GM21447 (cell line): ENCODE data around the gene SNRPE.

ENCODE experiments used
- ATAC-seq: cut with Tn5 transposase; IDR thresholded peaks from one replicate; pipeline ENCODE4 v1.9.1; 2021; ENCODE audit not compliant: unreplicated experiment

The SNRPE gene

DNA sequence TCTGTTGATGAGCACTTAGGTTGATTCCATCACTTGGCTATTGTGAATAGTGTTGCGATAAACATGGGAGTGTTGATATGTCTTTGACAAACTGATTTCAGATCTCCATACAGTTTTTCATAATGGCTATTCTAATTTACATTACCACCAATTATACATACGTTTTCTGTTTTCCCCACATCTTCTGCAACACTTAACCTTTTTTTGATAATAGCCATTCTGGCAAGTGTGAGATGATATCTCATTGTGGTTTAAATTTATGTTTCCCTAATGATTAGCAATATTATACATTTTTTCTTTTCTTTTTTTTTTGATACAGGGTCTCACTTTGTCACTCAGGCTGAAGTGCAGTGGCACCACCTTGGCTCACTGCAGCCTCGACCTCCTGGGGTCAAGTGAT, 17.0 kb downstream of the SNRPE start:
- no peak for ATAC-seq

DNA sequence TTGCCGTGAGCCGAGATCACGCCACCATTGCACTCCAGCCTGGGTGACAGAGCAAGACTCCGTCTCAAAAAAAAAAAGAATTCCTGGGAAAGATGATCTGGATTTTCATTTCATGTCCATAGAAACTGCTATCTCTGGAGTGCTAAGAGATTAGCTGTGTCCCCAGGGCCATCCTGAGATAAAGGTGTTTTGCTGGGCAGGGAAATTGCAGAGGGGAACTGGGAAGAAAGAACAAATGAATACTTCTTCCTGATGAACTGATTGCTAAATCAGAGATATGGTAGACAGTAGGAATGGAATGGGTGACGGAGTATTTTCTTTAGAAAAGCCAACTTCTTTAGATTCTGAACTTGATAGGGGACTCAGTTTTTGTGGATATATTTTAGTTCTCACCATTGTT, 19.2 kb downstream of the SNRPE start:
- ATAC-seq, result no peak

DNA sequence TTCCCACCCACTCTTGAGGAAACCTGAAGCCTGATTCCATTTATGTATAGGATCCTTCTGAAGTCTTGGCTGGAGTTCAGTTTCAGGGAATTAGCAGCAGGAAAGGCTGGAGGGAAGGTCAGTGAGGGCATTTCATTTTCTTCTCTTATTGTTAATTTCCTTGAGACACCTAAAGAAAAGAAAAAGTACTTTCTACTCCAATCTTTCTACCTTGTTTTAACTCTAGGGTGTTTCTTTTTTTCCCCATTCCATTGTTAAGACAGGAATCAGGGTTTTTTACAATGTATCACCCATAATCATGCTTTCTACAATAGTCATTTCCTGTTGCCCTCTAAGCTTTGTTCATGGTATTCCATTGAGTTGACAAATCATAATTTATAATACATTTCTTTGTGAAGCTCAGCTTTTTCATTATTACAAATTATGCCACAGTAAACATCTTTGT, 27.4 kb downstream of the SNRPE start:
- ATAC-seq, result no peak

DNA sequence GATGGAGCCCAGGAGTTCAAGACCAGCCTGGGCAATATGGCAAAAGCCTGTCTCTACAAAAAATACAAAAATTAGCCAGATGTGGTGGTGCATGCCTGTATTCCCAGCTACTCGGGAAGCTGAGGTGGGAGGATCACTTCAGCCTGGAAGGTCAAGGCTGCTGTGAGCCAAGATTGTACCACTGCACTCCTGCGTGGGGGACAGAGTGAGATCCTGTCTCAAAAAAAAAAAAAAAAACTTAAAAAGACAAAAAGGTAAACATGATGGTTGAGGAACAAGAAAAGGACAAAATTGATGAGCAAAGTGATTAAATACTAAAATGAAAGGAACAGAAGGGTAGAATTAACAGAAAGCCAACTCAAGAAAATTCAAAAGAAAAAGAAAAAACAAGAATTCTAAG, 30.6 kb downstream of the SNRPE start:
- ATAC-seq, result no peak

DNA sequence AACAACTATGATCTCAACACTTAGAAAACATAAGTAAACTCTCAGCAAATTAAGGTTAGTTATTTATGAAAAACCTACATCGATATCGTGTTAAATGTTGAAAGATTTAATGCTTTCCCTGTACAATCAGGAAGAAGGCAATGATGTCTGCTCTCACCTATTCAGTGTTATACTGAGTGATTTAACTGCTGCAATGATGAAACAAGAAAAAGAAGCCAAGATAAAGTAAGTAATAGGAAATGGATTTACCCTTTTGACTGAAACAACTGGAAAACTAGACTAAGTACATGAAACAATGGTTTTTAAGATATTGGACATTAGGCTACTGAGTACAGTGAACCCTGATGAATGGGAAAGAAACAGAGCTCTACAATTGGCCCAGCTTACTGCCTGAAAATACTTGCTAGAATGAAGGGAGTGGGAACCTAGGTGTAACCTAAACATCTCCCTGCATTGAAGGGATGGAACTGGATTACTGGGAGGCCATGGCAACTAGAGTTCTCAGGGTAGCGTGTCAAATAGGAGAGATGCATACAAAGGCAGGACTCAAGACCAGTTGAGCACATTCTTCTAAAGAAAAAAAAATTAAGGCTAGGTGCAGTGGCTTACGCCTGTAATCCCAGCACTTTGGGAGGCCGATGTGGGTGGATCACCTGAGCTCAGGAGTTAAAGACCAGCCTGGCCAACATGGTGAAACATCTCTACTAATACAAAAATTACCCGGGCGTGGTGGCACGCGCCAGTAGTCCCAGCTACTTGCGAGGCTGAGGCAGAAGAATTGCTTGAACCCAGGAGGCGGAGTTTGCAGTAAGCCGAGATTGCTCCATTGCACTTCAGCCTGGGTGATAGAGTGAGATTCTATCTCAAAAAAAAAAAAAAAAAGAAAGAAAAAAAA, 37.3 kb downstream of the SNRPE start:
- no peak for ATAC-seq

DNA sequence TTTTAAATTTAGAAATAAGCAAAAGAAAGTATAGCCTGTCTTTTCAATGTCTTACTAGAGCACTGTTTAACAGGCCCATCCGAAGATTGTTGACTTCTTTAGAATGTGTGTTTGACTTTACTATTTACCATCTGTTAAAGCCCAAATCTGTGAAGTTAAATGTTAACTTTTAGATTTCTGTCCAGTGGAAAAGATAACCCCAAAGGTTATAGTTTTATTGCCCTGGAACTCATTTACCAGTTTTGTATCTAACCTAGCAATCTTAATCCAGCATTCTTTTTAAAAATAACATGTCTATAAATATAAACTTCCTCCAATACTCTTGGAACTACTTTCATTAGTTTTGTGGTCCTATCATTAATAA, 37.9 kb downstream of the SNRPE start:
- no peak for ATAC-seq

DNA sequence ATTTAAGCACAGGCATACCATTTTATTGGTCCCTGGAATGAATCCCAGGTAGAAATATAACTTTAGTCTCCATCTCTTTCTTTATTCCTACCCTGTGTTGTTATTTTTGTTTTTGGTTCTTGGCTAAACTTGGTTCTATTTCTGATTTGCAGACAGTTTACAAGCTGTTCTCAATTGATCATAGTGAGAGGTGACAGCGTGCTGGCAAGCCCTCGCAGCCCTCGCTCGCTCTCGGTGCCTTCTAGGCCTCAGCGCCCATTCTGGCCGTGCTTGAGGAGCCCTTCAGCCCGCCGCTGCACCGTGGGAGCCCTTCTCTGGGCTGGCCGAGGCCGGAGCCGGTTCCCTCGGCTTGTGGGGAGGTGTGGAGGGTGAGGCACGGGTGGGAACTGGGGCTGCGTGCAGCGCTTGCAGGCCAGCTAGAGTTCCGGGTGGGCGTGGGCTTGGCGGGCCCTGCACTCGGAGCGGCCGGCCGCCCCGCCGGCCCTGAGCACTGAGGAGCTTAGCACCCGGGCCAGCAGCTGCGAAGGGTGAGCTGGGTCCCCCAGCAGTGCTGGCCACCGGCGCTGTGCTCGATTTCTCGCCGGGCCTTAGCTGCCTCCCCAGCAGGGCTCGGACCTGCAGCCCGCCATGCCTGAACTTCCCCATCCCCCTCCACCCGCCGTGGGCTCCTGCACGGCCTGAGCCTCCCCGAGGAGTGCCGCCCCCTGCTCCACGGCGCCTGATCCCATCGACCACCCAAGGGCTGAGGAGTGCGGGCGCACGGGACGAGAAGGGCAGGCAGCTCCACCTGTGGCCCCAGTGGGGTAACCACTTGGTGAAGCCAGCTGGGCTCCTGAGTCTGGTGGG, 38.7 kb downstream of the SNRPE start:
- ATAC-seq, result no peak

DNA sequence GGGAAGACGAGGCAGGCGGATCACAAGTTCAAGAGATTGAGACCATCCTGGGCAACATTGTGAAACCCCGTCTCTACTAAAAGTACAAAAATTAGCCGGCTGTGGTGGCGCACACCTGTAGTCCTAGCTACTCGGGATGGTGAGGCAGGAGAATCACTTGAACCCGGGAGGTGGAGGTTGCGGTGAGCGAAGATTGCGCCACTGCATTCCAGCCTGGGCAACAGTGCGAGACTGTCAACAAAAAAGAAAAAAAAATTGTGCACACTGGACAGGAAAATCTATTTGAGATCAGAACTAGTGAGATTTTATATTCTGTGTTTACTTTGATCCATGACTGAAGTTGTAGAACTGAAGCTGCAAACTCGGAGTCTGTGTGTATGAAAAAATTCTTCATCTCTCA, 40.2 kb downstream of the SNRPE start:
- no peak for ATAC-seq

DNA sequence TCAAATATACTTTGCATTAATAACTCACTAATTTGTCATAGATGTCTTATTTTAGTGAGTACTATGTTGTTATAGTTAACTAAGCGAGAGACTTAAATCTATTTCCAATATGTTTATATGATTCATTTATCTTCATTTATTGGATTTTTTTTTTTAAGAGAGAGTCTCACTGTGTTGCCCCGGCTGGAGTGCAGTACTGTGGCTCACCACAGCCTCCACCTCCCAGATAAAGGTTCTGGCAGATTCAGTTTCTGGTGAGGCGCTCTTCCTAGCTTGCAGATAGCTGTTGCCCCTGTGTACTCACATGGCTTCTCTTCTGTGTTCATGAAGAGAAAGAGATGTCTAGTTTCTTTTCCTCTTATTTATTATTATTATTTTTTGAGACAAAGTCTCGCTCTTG, 43.9 kb downstream of the SNRPE start:
- no peak for ATAC-seq

DNA sequence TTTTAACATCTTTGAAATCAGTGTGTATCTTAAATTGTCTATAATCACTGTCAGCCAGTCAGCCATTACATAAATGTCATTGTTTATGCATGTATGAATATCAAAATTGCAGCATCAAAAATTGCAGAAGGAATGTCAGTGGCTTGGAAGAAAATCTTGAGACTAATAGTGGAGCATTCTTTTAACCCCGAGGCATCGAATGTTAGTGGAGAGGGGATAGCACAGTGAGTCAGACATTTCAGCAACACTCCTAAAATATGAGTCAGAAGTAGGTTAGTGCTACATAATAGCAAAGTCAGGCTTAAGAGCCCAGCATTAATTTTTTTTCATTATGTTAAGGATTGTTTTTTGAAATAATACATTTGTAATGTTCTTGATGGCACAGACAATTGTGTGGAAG, 45.5 kb downstream of the SNRPE start:
- ATAC-seq, result no peak

DNA sequence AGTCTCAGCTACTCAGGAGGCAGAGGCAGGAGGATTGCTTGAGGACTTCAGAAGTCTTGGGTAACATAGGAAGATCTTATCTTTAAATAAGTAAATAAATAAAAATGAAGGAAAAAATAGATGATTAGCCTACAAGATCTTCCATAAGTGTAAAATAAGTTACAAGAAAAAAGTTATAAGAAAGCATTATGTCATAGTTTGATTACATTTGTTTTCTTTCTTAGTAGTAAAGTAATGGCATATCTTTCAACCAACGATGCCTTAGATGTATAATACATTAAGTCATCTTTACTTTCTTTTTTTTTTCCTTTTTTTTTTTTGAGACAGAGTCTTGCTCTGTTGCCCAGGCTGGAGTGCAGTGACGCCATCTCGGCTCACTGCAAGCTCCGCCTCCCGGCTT, 46.5 kb downstream of the SNRPE start:
- ATAC-seq, result no peak

DNA sequence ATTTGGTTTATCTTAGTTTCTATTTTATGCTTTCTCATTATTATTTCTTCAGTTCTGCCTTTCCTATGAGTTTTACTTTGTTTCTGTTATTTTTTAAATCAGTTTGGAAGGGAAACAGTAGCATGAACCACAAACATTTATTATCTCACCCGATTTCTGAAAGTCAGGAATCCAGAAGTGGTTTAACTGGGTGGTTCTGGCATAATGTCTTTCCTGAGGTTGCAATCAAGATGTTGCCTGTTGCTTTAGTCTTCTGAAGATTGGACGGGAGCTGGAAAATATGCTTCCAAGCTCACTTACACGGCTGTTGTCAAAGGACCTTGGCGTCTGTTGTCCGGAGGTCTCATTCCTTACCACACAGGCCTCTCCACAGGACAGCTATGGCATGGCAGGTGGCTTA, 50.4 kb downstream of the SNRPE start:
- no peak for ATAC-seq

DNA sequence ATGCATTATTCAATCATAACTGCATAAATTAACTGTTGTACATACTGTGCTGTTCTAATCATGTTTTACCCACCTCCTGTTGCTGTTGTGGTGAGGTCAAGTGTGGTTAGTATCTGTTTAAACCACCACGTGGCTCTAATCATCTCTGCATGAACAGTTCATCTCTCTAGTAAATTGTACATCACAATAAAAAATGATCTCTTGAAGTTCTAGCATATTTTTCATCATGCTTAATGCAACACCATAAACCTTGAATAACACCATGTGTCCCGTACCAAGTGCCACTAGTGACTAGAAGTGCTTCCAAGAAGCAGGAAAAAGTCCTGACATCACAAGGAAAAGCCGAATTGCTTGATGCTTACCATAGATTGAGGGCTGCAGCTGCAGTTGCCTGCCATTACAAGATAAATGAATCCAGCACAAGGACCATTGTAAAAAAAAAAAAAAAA, 51.7 kb downstream of the SNRPE start:
- no peak for ATAC-seq

DNA sequence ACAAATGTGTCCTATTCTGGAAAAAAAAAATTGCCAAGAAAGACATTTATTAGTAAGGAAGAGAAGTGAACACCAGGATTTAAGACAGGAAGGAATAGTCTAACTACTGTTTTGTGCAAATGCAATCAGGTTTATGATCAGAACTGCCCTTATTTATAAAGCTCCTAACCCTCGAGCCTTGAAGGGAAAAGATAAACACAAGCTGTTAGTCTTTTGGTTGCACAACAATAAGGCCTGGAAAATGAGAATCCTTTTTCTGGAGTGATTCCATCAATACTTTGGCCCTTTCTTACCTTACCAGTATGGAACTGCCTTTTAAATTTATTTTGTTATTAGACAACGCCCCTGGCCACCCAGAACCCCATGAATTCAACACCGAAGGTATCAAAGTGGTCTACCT, 52.9 kb downstream of the SNRPE start:
- ATAC-seq, result no peak

DNA sequence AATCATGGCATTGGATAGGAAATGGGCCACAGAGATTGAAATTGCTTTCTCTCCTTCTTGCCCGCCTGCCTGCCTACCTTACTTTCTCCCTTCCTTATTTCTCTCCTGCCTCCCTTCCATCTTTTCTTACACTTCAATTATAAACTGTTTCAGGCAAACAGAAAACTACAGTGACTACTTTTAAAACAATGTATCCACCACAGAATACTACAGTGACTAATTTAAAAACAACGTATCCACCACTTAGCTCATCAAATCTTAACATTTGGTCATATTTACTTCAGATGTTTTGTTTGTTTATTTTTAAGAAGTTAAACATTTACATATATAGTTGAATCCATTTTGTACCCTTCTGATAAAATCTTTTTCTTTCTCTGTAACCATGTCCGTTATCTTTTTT, 54.4 kb downstream of the SNRPE start:
- no peak for ATAC-seq

DNA sequence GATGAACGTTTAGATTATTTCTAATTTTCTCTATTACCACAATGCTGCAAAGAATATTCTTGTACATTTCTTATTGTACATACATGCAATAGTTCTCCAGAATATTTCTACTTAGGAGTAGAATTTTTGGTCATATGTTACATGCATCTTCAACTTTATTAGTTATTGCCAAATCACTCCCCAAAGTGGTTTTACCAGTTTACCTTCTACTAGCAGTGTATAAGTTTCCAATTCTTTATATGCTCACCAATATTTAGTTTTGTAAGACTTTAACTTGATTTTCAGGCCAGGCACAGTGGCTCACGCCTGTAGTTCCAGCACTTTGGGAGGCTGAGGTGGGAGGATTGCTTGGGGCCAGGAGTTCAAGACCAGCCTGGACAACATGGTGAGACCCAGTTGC, 55.4 kb downstream of the SNRPE start:
- no peak for ATAC-seq
